Measurements from ENCODE around the gene CNOT3.
"Not testable (repeated sequence)": the region's sequence is repeated elsewhere in the genome, so short reads cannot be mapped to it uniquely, and the experiment has no call there.

GRCh38 chr19:54095859-54096616 is 41.5 kb upstream of the CNOT3 start:
- peak; percentile 12; the same call in 1 of the 2 replicates for TF ChIP-seq CTCF (IDR thresholded peaks at IDR 0.05)
- not testable (repeated sequence) for TF ChIP-seq ZFX (IDR thresholded peaks at IDR 0.05; ENCODE audit: borderline replicate concordance)
